IMR-90 (cell line): Measurements from ENCODE around the gene PIK3CG. TPM values are rescaled to one million over a fixed set of nuclear protein-coding genes. Genes with fewer than 3 reads are reported as not detected.

Source experiments
- ATAC-seq: fragments of 200-7000 bp; cut with Tn5 transposase; 2 replicates; pipeline ENCODE4 v1.9.1; 2020; ENCODE audit warnings: low read depth, mild to moderate bottlenecking, moderate library complexity
- BruUV-seq: library from RNA; stranded (reverse); fragments of 400-500 nt; replicated peaks from 2 replicates; lab custom pipeline; 2021; lab: Mats Ljungman, UMichigan
- CTCF ChIA-PET: fragments of 300-600 bp; formaldehyde crosslinking; extraction: SDS; loops from one replicate; lab custom pipeline; 2021; ENCODE audit warnings: antibody characterized with exemption; lab: Yijun Ruan, JAX
- POLR2A ChIA-PET: fragments of 300-600 bp; sonication (Branson Sonifier 250); formaldehyde crosslinking; loops from one replicate; lab custom pipeline; 2022; ENCODE audit warnings: antibody characterized with exemption; ENCODE audit not compliant: unreplicated experiment; lab: Charles Lee
- DNase-seq: peaks from one replicate; pipeline ENCODE4 v3.0.0; 2013
- H2AFZ ChIP-seq: replicated peaks from 2 replicates; pipeline ENCODE3; 2013; ENCODE audit warnings: low read length, mild to moderate bottlenecking; ENCODE audit not compliant: poor library complexity
- H2AK5ac ChIP-seq: 2 replicates; pipeline ENCODE4 v1.6.1; 2013; ENCODE audit warnings: low read depth, low read length, inconsistent platforms
- H2AK9ac ChIP-seq: replicated peaks from 2 replicates; pipeline ENCODE3; 2013; ENCODE audit warnings: mild to moderate bottlenecking, low read depth, low read length, moderate library complexity; ENCODE audit not compliant: poor library complexity
- H2BK120ac ChIP-seq: 2 replicates; pipeline ENCODE4 v1.6.1; 2013; ENCODE audit warnings: low read depth, low read length, inconsistent platforms
- H2BK15ac ChIP-seq: 3 replicates; pipeline ENCODE4 v1.6.1; 2013; ENCODE audit warnings: low read depth, low read length, inconsistent platforms
- H2BK20ac ChIP-seq: 2 replicates; pipeline ENCODE4 v1.6.1; 2013; ENCODE audit warnings: low read depth, mild to moderate bottlenecking, inconsistent platforms, low read length, moderate library complexity
- H2BK5ac ChIP-seq: 2 replicates; pipeline ENCODE4 v1.6.1; 2013; ENCODE audit warnings: mild to moderate bottlenecking, low read depth, low read length, inconsistent platforms; ENCODE audit not compliant: poor library complexity, severe bottlenecking
- H3K14ac ChIP-seq: replicated peaks from 2 replicates; pipeline ENCODE4 v1.6.1; 2013; ENCODE audit warnings: low read depth, low read length, inconsistent platforms
- H3K18ac ChIP-seq: 2 replicates; pipeline ENCODE4 v1.6.1; 2013; ENCODE audit warnings: low read depth, low read length, control low read depth
- H3K23ac ChIP-seq: 2 replicates; pipeline ENCODE4 v1.6.1; 2013; ENCODE audit warnings: low read depth, low read length, inconsistent platforms
- H3K27ac ChIP-seq: 2 replicates; pipeline ENCODE4 v1.5.1; 2013; ENCODE audit warnings: mild to moderate bottlenecking, control low read depth, low read length; ENCODE audit not compliant: insufficient read depth
- H3K27me3 ChIP-seq: 2 replicates; pipeline ENCODE4 v1.6.1; 2013; ENCODE audit warnings: low read length; ENCODE audit not compliant: control insufficient read depth, insufficient read depth
- H3K36me3 ChIP-seq: 2 replicates; pipeline ENCODE4 v1.6.1; 2013; ENCODE audit warnings: low read length, mixed read lengths; ENCODE audit not compliant: control insufficient read depth, insufficient read depth
- H3K4ac ChIP-seq: 2 replicates; pipeline ENCODE4 v1.6.1; 2013; ENCODE audit warnings: low read depth, low read length, inconsistent platforms
- H3K4me1 ChIP-seq: 2 replicates; pipeline ENCODE4 v1.6.1; 2013; ENCODE audit warnings: low read length, mixed read lengths; ENCODE audit not compliant: control insufficient read depth, insufficient read depth
- H3K4me2 ChIP-seq: 2 replicates; pipeline ENCODE4 v1.6.1; 2013; ENCODE audit warnings: low read depth, mild to moderate bottlenecking, control low read depth, low read length, moderate library complexity
- H3K4me3 ChIP-seq: 2 replicates; pipeline ENCODE4 v1.5.1; 2013; ENCODE audit warnings: low read depth, mild to moderate bottlenecking, control low read depth, low read length, moderate library complexity; ENCODE audit not compliant: insufficient read depth
- H3K56ac ChIP-seq: 2 replicates; pipeline ENCODE4 v1.6.1; 2013; ENCODE audit warnings: low read length, inconsistent platforms; ENCODE audit not compliant: insufficient read depth; ENCODE audit errors: extremely low read depth
- H3K79me1 ChIP-seq, 2 experiments: 2 replicates each; pipeline ENCODE4 v1.6.1; 2013; ENCODE audit warnings: low read length in 2 of 2, inconsistent platforms in 1 of 2, low read depth in 1 of 2
- H3K9ac ChIP-seq: 2 replicates; pipeline ENCODE4 v1.6.1; 2013; ENCODE audit warnings: low read depth, low read length, control low read depth
- H3K9me1 ChIP-seq: 2 replicates; pipeline ENCODE4 v1.6.1; 2013; ENCODE audit warnings: low read length, inconsistent platforms; ENCODE audit not compliant: insufficient read depth
- H3K9me3 ChIP-seq: 2 replicates; pipeline ENCODE4 v1.6.1; 2013; ENCODE audit warnings: low read length; ENCODE audit not compliant: control insufficient read depth, insufficient read depth
- H4K20me1 ChIP-seq: 2 replicates; pipeline ENCODE4 v1.6.1; 2013; ENCODE audit warnings: low read length, inconsistent platforms; ENCODE audit not compliant: insufficient read depth
- H4K5ac ChIP-seq: 2 replicates; pipeline ENCODE4 v1.6.1; 2013; ENCODE audit warnings: mild to moderate bottlenecking, low read depth, low read length, control low read depth
- H4K8ac ChIP-seq, 2 experiments: 2 replicates each; pipeline ENCODE4 v1.6.1; 2013; ENCODE audit warnings: low read depth in 2 of 2, low read length in 2 of 2, control low read depth in 1 of 2, inconsistent platforms in 1 of 2
- H4K91ac ChIP-seq: 2 replicates; pipeline ENCODE4 v1.6.1; 2013; ENCODE audit warnings: low read depth, low read length, inconsistent platforms; ENCODE audit not compliant: insufficient read depth
- MAFK ChIP-seq: IDR thresholded peaks from 2 replicates; pipeline ENCODE4 v1.6.1; 2012; ENCODE audit warnings: low read depth, low read length, improper control_type of control experiment
- RAD21 ChIP-seq: IDR thresholded peaks from 2 replicates; pipeline ENCODE4 v1.6.1; 2012; ENCODE audit warnings: low read length, improper control_type of control experiment
- WGBS, 2 experiments: methylation state at CpG; one replicate each; pipeline versions ENCODE4 v1.1.5 to v1.1.7; 2013; ENCODE audit warnings: missing lambda C conversion rate in 2 of 2; ENCODE audit not compliant: insufficient read length in 1 of 2; ENCODE audit errors: extremely low coverage in 2 of 2; 5-methylcytosine and 5-hydroxymethylcytosine counted together
- dilution Hi-C: fragments of 300-500 bp; cut with HindIII; formaldehyde crosslinking; loops from one replicate; pipeline ENCODE4 v1.14.3; 2018; ENCODE audit warnings: low sequenced_read_pairs; ENCODE audit not compliant: unreplicated experiment
- in situ Hi-C: fragments of 300-500 bp; cut with MboI; formaldehyde crosslinking; loops from 3 replicates; pipeline ENCODE4 v1.14.3; 2019; ENCODE audit warnings: low sequenced_read_pairs, inconsistent platforms, mixed read lengths
- intact Hi-C: fragments of 100-400 bp; cut with micrococcal nuclease; formaldehyde crosslinking; loops from 2 replicates; pipeline ENCODE4 v1.10.0; 2022
- polyA plus RNA-seq, 3 experiments: library from polyadenylated mRNA; depleted of rRNA; stranded (reverse); fragments of >200 nt; gene quantifications; 2 replicates each; pipeline ENCODE4 v1.2.3, GENCODE V29; 2012; ENCODE audit warnings: low replicate concordance in 1 of 3
- total RNA-seq: library from RNA; depleted of rRNA; stranded (reverse); fragments of >200 nt; gene quantifications from 2 replicates; pipeline ENCODE4 v1.2.3, GENCODE V29; 2012
- TF ChIP-seq, protein P1 (sequence below): fragments of 150-350 bp; IDR thresholded peaks from 2 replicates; pipeline ENCODE4 v1.6.1; 2017; ENCODE audit warnings: mild to moderate bottlenecking, antibody characterized with exemption, low read length, low read depth

PIK3CG gene
- total and polyA plus RNA-seq, 2 of the 4 experiments (the other 2 are of a cell fraction): under 0.01 TPM; not detected in 1

DNA sequence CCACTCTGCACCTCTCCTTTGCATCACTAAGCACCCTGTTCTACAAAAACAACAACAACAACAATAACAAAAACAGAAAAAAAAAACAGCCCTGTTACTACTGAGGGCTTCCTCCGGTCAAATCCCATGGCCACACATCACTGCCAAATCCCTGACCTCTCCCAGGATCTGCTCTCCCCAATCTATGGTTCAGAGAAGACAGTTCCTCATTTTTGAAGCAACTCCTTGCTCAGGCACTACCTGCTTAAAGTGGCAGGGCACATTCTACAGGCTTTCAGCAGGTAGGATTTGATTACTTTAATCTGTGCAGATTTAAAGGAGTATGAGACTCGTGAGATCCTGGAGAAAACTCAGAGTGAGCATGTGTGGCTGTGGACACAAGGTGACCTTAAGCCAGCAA lies 46.9 kb downstream of the PIK3CG start:
- H3K56ac ChIP-seq: no peak overlapping the region
- no peak overlapping the region for H3K23ac ChIP-seq
- H2BK20ac ChIP-seq: no peak overlapping the region
- H2AK9ac ChIP-seq: no peak overlapping the region
- H2AFZ ChIP-seq: no peak overlapping the region
- H3K36me3 ChIP-seq: no peaks in the 10 kb centered on the region
- H4K91ac ChIP-seq: no peak overlapping the region
- H3K18ac ChIP-seq: no peak overlapping the region
- H3K4ac ChIP-seq: no peak overlapping the region
- POLR2A ChIA-PET: no interaction called here
- H3K27ac ChIP-seq: no peak overlapping the region
- DNase-seq: no peak
- BruUV-seq: no TSS peak
- H2AK5ac ChIP-seq: no peak overlapping the region
- no peaks in the 10 kb centered on the region for H4K20me1 ChIP-seq
- no peak overlapping the region for H3K4me3 ChIP-seq
- no peak for ATAC-seq
- TF ChIP-seq MAFK: no peak
- TF ChIP-seq, protein P1, sequence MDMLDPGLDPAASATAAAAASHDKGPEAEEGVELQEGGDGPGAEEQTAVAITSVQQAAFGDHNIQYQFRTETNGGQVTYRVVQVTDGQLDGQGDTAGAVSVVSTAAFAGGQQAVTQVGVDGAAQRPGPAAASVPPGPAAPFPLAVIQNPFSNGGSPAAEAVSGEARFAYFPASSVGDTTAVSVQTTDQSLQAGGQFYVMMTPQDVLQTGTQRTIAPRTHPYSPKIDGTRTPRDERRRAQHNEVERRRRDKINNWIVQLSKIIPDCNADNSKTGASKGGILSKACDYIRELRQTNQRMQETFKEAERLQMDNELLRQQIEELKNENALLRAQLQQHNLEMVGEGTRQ: no peak
- TF ChIP-seq RAD21: no peak
- in situ Hi-C loops: no loop called here
- intact Hi-C loops: no loop called here
- no peaks in the 10 kb centered on the region for H3K79me1 ChIP-seq
- no peak overlapping the region for H4K5ac ChIP-seq
- 27% methylated on average over 2 of the region's 2 CpGs; no CpG with 5 or more reads in 1 of the 2 experiments for WGBS, 2 experiments
- H3K4me2 ChIP-seq: no peak overlapping the region
- no peaks in the 10 kb centered on the region for H3K9me1 ChIP-seq
- no peak overlapping the region for H3K9ac ChIP-seq
- no peak overlapping the region for H4K8ac ChIP-seq
- H3K14ac ChIP-seq: no peak overlapping the region
- no peaks in the 10 kb centered on the region; the same call in none of the 2 replicates for H3K9me3 ChIP-seq
- no peaks in the 10 kb centered on the region for H3K4me1 ChIP-seq
- H2BK5ac ChIP-seq: no peak overlapping the region
- peaks cover 3% of the 10 kb centered on the region for H3K27me3 ChIP-seq
- dilution Hi-C loops: no loop called here
- H2BK15ac ChIP-seq: no peak overlapping the region
- CTCF ChIA-PET: no interaction called here
- H2BK120ac ChIP-seq: no peak overlapping the region
